Stimulated activated naive CD8-positive, alpha-beta T cell treated with anti-CD3 and anti-CD28 coated beads, Interleukin-15, Interleukin-2, amounts not matched to agents 100 ng/mL and 50 ng/mL, for 24 hours (primary cell): ENCODE measurements around the gene GAS2.

Source experiments
- H3K27ac Mint-ChIP-seq: one replicate; pipeline ENCODE4 v1.8.0; 2021; ENCODE audit warnings: mild to moderate bottlenecking, mixed read lengths
- H3K27me3 Mint-ChIP-seq: one replicate; pipeline ENCODE4 v1.8.0; 2021; ENCODE audit warnings: mixed read lengths
- H3K36me3 Mint-ChIP-seq: one replicate; pipeline ENCODE4 v1.8.0; 2021; ENCODE audit warnings: low read depth, mixed read lengths
- H3K4me1 Mint-ChIP-seq: one replicate; pipeline ENCODE4 v1.8.0; 2021; ENCODE audit warnings: low read depth, mixed read lengths
- H3K4me3 Mint-ChIP-seq: one replicate; pipeline ENCODE4 v1.8.0; 2021; ENCODE audit warnings: mild to moderate bottlenecking, mixed read lengths
- H3K9me3 Mint-ChIP-seq: one replicate; pipeline ENCODE4 v1.8.0; 2021; ENCODE audit warnings: mixed read lengths

The GAS2 gene

GRCh38 chr11:22779850-22780249 is 113.4 kb downstream of the GAS2 start:
- Mint-ChIP-seq H3K4me1 (peaks cover 8% of the 10 kb centered on the region), H3K27ac (no peak overlapping the region), H3K36me3 (no peaks in the 10 kb centered on the region), H3K4me3 (no peak overlapping the region), H3K27me3 (peaks cover 7% of the 10 kb centered on the region), H3K9me3 (no peaks in the 10 kb centered on the region)

- Mint-ChIP-seq H3K9me3 (no peaks in the 10 kb centered on the region), H3K27me3 (peaks cover 7% of the 10 kb centered on the region), H3K27ac (no peak overlapping the region), H3K36me3 (no peaks in the 10 kb centered on the region), H3K4me3 (no peak overlapping the region), H3K4me1 (peaks cover 8% of the 10 kb centered on the region)
Measured at GRCh38 chr11:22780952-22781593, 114.7 kb downstream of the GAS2 start.

DNA sequence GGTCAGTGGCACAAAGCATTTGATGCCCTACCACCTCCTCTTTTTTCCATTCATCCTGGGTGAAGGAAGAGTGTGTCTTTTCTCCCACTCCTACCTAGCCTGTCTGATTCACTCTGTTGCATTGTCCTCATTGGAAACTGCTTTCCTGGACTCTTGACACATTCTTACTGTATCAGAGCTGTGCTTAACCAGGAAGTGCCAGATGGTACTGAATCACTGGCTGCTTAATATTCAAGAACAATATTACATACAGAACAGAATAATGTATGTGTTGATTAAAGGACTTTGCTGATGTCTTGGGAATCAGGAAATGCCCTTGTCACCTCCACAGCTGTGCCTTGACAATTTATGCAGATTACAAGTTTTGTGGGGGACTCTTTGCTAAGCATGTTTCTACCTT is 118.8 kb downstream of the GAS2 start:
- H3K4me3 Mint-ChIP-seq: no peak overlapping the region
- H3K36me3 Mint-ChIP-seq: no peaks in the 10 kb centered on the region
- no peaks in the 10 kb centered on the region for H3K27me3 Mint-ChIP-seq
- peaks cover 8% of the 10 kb centered on the region for H3K4me1 Mint-ChIP-seq
- no peak overlapping the region for H3K27ac Mint-ChIP-seq
- no peaks in the 10 kb centered on the region for H3K9me3 Mint-ChIP-seq

- no peaks in the 10 kb centered on the region for H3K27me3 Mint-ChIP-seq
- H3K4me1 Mint-ChIP-seq: no peaks in the 10 kb centered on the region
- H3K9me3 Mint-ChIP-seq: no peaks in the 10 kb centered on the region
- H3K27ac Mint-ChIP-seq: no peak overlapping the region
- H3K36me3 Mint-ChIP-seq: no peaks in the 10 kb centered on the region
- H3K4me3 Mint-ChIP-seq: no peak overlapping the region
Measured at GRCh38 chr11:22786475-22786874, 120.1 kb downstream of the GAS2 start.

GRCh38 chr11:22787055-22787454 is 120.6 kb downstream of the GAS2 start:
- no peaks in the 10 kb centered on the region for H3K36me3 Mint-ChIP-seq
- H3K27me3 Mint-ChIP-seq: no peaks in the 10 kb centered on the region
- H3K27ac Mint-ChIP-seq: no peak overlapping the region
- H3K4me1 Mint-ChIP-seq: no peaks in the 10 kb centered on the region
- no peaks in the 10 kb centered on the region for H3K9me3 Mint-ChIP-seq
- H3K4me3 Mint-ChIP-seq: no peak overlapping the region

DNA sequence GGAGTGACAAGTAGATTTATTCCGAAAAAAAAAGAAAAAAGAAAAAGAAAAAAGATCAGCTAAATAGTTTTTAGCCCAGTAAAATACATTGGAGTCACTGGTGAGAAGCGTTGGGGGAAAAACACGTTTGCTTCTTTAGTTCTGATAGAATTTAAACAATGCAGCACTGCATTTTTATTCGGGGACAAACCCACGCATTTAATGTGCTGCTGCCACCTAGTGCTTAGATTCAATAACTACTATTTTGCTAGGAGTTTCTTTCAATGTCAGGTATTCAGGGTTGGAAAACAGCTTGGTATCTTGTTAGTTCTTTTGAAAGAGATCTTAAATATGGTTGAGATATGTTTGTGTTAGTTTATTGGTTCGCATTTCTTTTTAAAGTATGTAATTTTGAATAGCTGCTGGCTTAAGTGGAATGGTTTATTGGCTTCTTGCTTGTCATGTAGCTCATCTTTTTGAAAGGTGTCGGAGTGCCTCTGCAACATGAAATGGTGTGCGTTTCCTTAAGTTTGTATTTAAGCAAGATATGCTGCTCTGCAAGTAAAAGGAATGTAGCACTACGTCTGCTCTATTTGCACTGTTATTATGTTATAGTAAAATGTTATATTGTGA is 121.2 kb downstream of the GAS2 start:
- H3K4me3 Mint-ChIP-seq: no peak overlapping the region
- H3K36me3 Mint-ChIP-seq: no peaks in the 10 kb centered on the region
- H3K27me3 Mint-ChIP-seq: no peaks in the 10 kb centered on the region
- no peaks in the 10 kb centered on the region for H3K4me1 Mint-ChIP-seq
- H3K27ac Mint-ChIP-seq: no peak overlapping the region
- H3K9me3 Mint-ChIP-seq: no peaks in the 10 kb centered on the region

DNA sequence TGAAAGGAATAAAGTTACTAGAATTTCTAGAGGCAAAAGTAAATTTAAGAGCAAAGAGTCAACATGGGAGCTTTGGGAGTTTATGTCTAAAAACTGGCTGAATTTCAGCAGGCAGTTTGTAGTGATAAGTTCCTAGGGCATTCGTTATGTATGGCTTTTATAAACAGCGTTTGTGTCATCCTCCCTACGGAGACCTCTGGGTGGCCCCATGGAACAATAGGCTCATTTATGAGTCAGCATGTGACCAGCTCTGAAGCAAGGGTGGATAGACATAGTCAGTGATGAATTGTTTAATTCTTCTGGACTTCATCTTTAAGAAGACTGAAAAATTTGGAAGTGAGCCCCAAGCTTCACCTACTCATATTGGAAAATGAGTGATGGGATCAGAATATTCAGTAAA is 126.1 kb downstream of the GAS2 start:
- no peaks in the 10 kb centered on the region for H3K27me3 Mint-ChIP-seq
- H3K4me3 Mint-ChIP-seq: no peak overlapping the region
- H3K4me1 Mint-ChIP-seq: no peaks in the 10 kb centered on the region
- no peaks in the 10 kb centered on the region for H3K9me3 Mint-ChIP-seq
- H3K36me3 Mint-ChIP-seq: no peaks in the 10 kb centered on the region
- no peak overlapping the region for H3K27ac Mint-ChIP-seq

GRCh38 chr11:22795914-22796313 is 129.5 kb downstream of the GAS2 start:
- Mint-ChIP-seq H3K27me3 (no peaks in the 10 kb centered on the region), H3K4me1 (no peaks in the 10 kb centered on the region)

GRCh38 chr11:22797047-22797446 is 130.6 kb downstream of the GAS2 start:
- H3K4me1 Mint-ChIP-seq: no peaks in the 10 kb centered on the region
- H3K9me3 Mint-ChIP-seq: no peaks in the 10 kb centered on the region
- no peaks in the 10 kb centered on the region for H3K27me3 Mint-ChIP-seq
- H3K27ac Mint-ChIP-seq: no peak overlapping the region
- no peak overlapping the region for H3K4me3 Mint-ChIP-seq
- H3K36me3 Mint-ChIP-seq: no peaks in the 10 kb centered on the region

More at GRCh38 chr11:22795914-22796313, 129.5 kb downstream of the GAS2 start:
- Mint-ChIP-seq H3K27ac (no peak overlapping the region), H3K4me3 (no peak overlapping the region), H3K36me3 (no peaks in the 10 kb centered on the region), H3K9me3 (no peaks in the 10 kb centered on the region)

DNA sequence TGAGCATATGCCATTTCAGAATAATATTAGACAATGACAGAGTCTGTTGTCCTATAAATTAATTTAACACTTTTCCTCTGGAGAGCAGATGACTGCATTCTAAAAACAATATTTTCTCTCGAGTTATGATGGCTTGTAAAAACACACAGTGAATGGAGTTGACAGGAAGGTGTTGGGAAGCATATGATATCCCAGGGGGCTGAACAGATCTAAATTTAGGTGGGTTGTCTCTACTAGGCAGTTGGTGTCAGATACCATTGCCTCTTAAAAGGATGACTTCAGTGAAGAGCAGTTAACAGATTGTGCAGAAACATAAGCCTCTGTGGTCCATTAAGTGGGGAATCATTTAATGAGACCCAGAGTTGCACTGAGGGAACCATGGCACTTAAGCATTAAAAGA is 132.5 kb downstream of the GAS2 start:
- H3K9me3 Mint-ChIP-seq: no peaks in the 10 kb centered on the region
- no peaks in the 10 kb centered on the region for H3K27me3 Mint-ChIP-seq
- H3K4me3 Mint-ChIP-seq: no peak overlapping the region
- H3K36me3 Mint-ChIP-seq: no peaks in the 10 kb centered on the region
- H3K4me1 Mint-ChIP-seq: no peaks in the 10 kb centered on the region
- no peak overlapping the region for H3K27ac Mint-ChIP-seq

DNA sequence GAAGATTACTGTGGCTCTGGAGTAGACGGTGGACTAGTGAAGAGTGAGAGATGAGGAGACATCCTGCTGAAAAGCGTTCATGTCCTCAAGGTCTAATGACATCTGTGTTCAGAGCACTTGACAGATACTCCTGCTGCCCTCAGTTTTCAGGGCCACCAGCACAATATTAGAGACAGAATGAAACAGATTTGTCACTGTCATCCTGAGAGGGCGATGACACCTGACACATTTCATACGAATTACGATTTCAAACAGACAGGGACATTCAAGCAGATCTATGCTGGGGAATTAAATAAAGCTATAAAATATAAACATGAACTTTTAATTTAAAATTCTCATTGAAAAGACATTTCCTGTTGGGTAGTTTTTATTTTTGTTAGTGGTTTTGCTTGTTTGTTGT is 134.1 kb downstream of the GAS2 start:
- H3K27me3 Mint-ChIP-seq: no peaks in the 10 kb centered on the region
- H3K27ac Mint-ChIP-seq: no peak overlapping the region
- no peak overlapping the region for H3K4me3 Mint-ChIP-seq
- H3K9me3 Mint-ChIP-seq: no peaks in the 10 kb centered on the region
- no peaks in the 10 kb centered on the region for H3K4me1 Mint-ChIP-seq
- no peaks in the 10 kb centered on the region for H3K36me3 Mint-ChIP-seq

DNA sequence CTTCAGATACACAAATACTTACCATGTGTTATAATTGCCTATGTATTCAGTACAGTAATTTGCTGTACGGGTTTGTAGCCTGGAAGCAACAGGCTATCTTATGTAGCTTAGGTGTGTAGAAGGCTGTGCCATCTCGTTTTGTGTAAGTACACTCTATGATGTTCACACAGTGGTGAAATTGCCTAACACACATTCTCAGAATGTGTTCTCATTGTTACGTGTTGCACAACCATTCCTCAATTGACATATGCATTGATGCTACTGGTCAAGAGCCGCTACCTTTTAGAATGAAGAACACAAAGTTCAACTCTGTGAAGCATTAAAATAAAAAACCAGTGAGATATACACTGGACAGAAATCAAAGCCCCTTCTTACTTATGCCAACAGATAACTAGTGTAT is 136.4 kb downstream of the GAS2 start:
- no peaks in the 10 kb centered on the region for H3K9me3 Mint-ChIP-seq
- peaks cover 1% of the 10 kb centered on the region for H3K4me1 Mint-ChIP-seq
- no peaks in the 10 kb centered on the region for H3K27me3 Mint-ChIP-seq
- H3K4me3 Mint-ChIP-seq: no peak overlapping the region
- no peak overlapping the region for H3K27ac Mint-ChIP-seq
- H3K36me3 Mint-ChIP-seq: no peaks in the 10 kb centered on the region

GRCh38 chr11:22807391-22807790 is 141.0 kb downstream of the GAS2 start:
- Mint-ChIP-seq H3K4me3 (no peak overlapping the region), H3K27me3 (no peaks in the 10 kb centered on the region), H3K27ac (no peak overlapping the region), H3K36me3 (no peaks in the 10 kb centered on the region), H3K9me3 (peaks cover 5% of the 10 kb centered on the region), H3K4me1 (peaks cover 10% of the 10 kb centered on the region)

DNA sequence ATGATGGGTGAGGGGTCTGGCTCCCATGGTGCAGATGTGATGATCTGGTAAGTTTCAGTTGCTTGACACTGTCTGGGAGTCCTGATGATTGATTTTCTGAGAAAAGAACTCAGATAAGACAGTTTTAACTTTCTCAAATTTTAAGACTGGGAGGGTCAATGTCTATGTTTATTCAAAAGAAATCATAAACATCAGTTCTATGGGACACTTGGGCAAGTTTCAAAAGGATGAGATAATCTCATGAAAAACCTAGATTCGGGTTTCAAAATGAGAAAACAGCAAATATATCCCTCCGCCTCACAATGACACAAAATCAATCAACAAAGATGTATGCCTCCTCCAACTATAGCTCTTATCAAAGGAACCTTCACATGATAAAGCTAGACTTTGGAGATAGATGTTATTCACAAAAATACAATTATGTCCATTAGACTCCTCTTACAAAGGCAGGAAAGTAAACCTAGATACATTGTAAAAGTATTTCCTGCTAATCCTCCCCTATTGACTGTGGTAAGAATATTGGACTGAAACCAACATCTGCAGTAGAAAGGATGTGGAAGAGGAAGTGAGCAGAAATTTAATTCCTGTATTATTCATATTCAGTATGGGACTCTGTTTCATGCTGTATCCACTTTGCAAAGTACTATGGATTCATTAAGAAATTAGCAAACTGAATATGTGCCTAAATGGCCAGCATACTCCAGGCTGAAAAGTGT is 141.6 kb downstream of the GAS2 start:
- Mint-ChIP-seq H3K9me3 (peaks cover 5% of the 10 kb centered on the region), H3K27me3 (no peaks in the 10 kb centered on the region), H3K4me1 (peaks cover 10% of the 10 kb centered on the region), H3K4me3 (no peak overlapping the region), H3K27ac (no peak overlapping the region), H3K36me3 (no peaks in the 10 kb centered on the region)

DNA sequence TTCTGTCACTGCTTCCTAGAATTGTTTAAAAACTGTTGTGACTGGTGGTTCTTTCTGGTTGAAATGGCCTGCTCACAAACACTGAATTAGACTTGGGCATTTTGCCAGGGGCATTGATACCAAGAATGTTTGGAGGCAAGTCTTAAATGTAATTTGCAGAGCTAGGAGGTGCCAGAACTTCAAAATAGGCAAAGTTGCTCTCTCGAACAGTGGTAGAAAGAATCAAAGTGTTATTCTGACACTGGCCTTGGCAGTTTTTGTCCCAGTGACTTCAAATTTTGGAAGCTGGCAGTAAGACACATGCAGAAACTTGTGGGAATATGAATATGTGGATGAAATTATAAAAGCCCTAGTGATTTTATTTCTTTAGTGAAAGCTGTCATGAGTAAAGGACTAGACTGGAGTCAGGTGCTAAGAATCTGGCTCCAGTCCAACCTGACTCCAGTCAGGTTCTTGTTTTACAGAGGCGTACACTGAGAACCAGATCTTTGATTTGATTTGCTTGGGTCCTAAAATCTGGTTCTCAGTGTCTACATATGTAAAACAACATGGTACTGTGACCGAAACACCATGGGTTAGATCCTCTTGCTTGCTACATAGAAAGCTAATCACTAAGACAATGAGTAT is 142.3 kb downstream of the GAS2 start:
- Mint-ChIP-seq H3K36me3 (no peaks in the 10 kb centered on the region), H3K4me3 (no peak overlapping the region), H3K27me3 (no peaks in the 10 kb centered on the region), H3K9me3 (peaks cover 5% of the 10 kb centered on the region), H3K4me1 (peaks cover 10% of the 10 kb centered on the region), H3K27ac (no peak overlapping the region)
